H1 (cell line): ENCODE results near the gene SLC25A47. TPM values are rescaled to one million over a fixed set of nuclear protein-coding genes. Genes with fewer than 3 reads are reported as not detected.

ENCODE experiments used
- CTCF ChIA-PET: fragments of 300-600 bp; sonication (Branson Sonifier 250); formaldehyde crosslinking; loops from one replicate; lab custom pipeline; 2021; ENCODE audit not compliant: partially characterized antibody; lab: Charles Lee
- POLR2A ChIA-PET: fragments of 300-600 bp; sonication (Branson Sonifier 250); formaldehyde crosslinking; loops from one replicate; lab custom pipeline; 2021; ENCODE audit warnings: inconsistent platforms; ENCODE audit not compliant: partially characterized antibody; lab: Charles Lee
- DNase-seq, 2 experiments: peaks; one replicate each; pipeline versions ENCODE4 v3.0.0 to v3.0.0-alpha.2; 2010 to 2022; ENCODE audit warnings: low spot score in 2 of 2, low read depth in 1 of 2, mixed read lengths in 1 of 2
- FAIRE-seq: peaks from 2 replicates; lab custom pipeline; 2011; peaks lifted over from hg19 to GRCh38; lab: Jason Lieb, UNC
- H2AFZ ChIP-seq: 2 replicates; pipeline ENCODE4 v1.8.1; 2012; ENCODE audit warnings: low read length, inconsistent platforms
- H2AK5ac ChIP-seq: 2 replicates; pipeline ENCODE4 v1.6.1; 2013; ENCODE audit warnings: low read depth, low read length
- H2BK120ac ChIP-seq: replicated peaks from 2 replicates; pipeline ENCODE3; 2013; ENCODE audit warnings: low read depth, low read length, inconsistent platforms
- H2BK12ac ChIP-seq: 2 replicates; pipeline ENCODE4 v1.6.1; 2013; ENCODE audit warnings: low read depth, low read length
- H2BK15ac ChIP-seq: 2 replicates; pipeline ENCODE4 v1.6.1; 2013; ENCODE audit warnings: low read length
- H2BK20ac ChIP-seq: 2 replicates; pipeline ENCODE4 v1.6.1; 2013; ENCODE audit warnings: low read length
- H2BK5ac ChIP-seq: 2 replicates; pipeline ENCODE4 v1.6.1; 2013; ENCODE audit warnings: low read depth, low read length
- H3K14ac ChIP-seq: 2 replicates; pipeline ENCODE4 v1.6.1; 2013; ENCODE audit warnings: inconsistent platforms; ENCODE audit not compliant: insufficient read length
- H3K18ac ChIP-seq: 2 replicates; pipeline ENCODE4 v1.6.1; 2013; ENCODE audit warnings: low read length; ENCODE audit errors: extremely low read depth
- H3K23ac ChIP-seq: 2 replicates; pipeline ENCODE4 v1.6.1; 2013; ENCODE audit warnings: inconsistent platforms; ENCODE audit not compliant: insufficient read length
- H3K23me2 ChIP-seq: 2 replicates; pipeline ENCODE4 v1.6.1; 2013; ENCODE audit warnings: low read depth, low read length
- H3K27ac ChIP-seq: 2 replicates; pipeline ENCODE4 v1.6.1; 2011; ENCODE audit warnings: low read depth, low read length, inconsistent platforms
- H3K27me3 ChIP-seq, 4 experiments: replicated peaks in 1 of 4; 1 replicate in 1 of 4; 2 replicates in 3 of 4; pipeline versions ENCODE4 v1.6.1 to v1.8.1; 2011 to 2013; ENCODE audit warnings: low read length in 3 of 4, mild to moderate bottlenecking in 3 of 4, inconsistent platforms in 2 of 4, mixed read lengths in 2 of 4, moderate library complexity in 1 of 4; ENCODE audit not compliant: control insufficient read depth in 3 of 4, insufficient read depth in 3 of 4; ENCODE audit errors: extremely low read depth in 1 of 4
- H3K36me3 ChIP-seq, 4 experiments: 2 replicates each; pipeline versions ENCODE4 v1.6.1 to v1.8.1; 2011 to 2013; ENCODE audit warnings: mild to moderate bottlenecking in 4 of 4, low read length in 3 of 4, moderate library complexity in 2 of 4, control low read depth in 1 of 4, inconsistent platforms in 1 of 4; ENCODE audit not compliant: insufficient read depth in 4 of 4, control insufficient read depth in 2 of 4
- H3K4ac ChIP-seq: replicated peaks from 2 replicates; pipeline ENCODE3; 2013; ENCODE audit warnings: low read length, low read depth, mixed read lengths, inconsistent platforms; ENCODE audit not compliant: insufficient read length
- H3K4me1 ChIP-seq, 4 experiments: replicated peaks in 1 of 4; 1 replicate in 1 of 4; 2 replicates in 3 of 4; pipeline versions ENCODE4 v1.6.1 to v1.8.1; 2011 to 2013; ENCODE audit warnings: low read length in 3 of 4, inconsistent platforms in 2 of 4, mixed read lengths in 1 of 4; ENCODE audit not compliant: insufficient read depth in 4 of 4, control insufficient read depth in 3 of 4
- H3K4me2 ChIP-seq, 2 experiments: 2 replicates each; pipeline versions ENCODE4 v1.6.1 to v1.8.1; 2011 to 2013; ENCODE audit warnings: low read depth in 2 of 2, low read length in 2 of 2, control low read depth in 1 of 2, inconsistent platforms in 1 of 2, mild to moderate bottlenecking in 1 of 2; ENCODE audit not compliant: insufficient read depth in 1 of 2
- H3K4me3 ChIP-seq, 4 experiments: fragments of 200-600, 300-600 bp in 1 of 4; sonication (generic), shearing (Covaris generic), sonication (Bioruptor Twin) in 1 of 4; 2 replicates each; pipeline versions ENCODE4 v1.5.1 to v1.8.1; 2011 to 2016; ENCODE audit warnings: low read length in 4 of 4, low read depth in 3 of 4, control low read depth in 2 of 4, inconsistent platforms in 2 of 4, mild to moderate bottlenecking in 2 of 4, mixed read lengths in 1 of 4, moderate library complexity in 1 of 4; ENCODE audit not compliant: insufficient read depth in 2 of 4; ENCODE audit errors: extremely low read depth in 1 of 4
- H3K56ac ChIP-seq: replicated peaks from 2 replicates; pipeline ENCODE3; 2013; ENCODE audit warnings: low read depth, mild to moderate bottlenecking, mixed read lengths, low read length, inconsistent platforms; ENCODE audit not compliant: insufficient read length
- H3K79me1 ChIP-seq: 2 replicates; pipeline ENCODE4 v1.6.1; 2013; ENCODE audit warnings: low read depth, low read length, control low read depth
- H3K79me2 ChIP-seq, 2 experiments: 2 replicates each; pipeline versions ENCODE4 v1.6.1 to v1.8.1; 2012 to 2013; ENCODE audit warnings: low read length in 2 of 2, mild to moderate bottlenecking in 2 of 2, inconsistent platforms in 1 of 2; ENCODE audit not compliant: insufficient read depth in 2 of 2, control insufficient read depth in 1 of 2
- H3K9ac ChIP-seq, 4 experiments: replicated peaks in 1 of 4; 1 replicate in 1 of 4; 2 replicates in 3 of 4; pipeline versions ENCODE4 v1.6.1 to v1.8.1; 2011 to 2013; ENCODE audit warnings: low read depth in 3 of 4, low read length in 3 of 4, control low read depth in 2 of 4, mild to moderate bottlenecking in 2 of 4, moderate library complexity in 2 of 4, inconsistent platforms in 1 of 4; ENCODE audit errors: extremely low read depth in 1 of 4
- H3K9me3 ChIP-seq, 2 experiments: 2 replicates each; pipeline versions ENCODE4 v1.6.1 to v1.8.1; 2012 to 2013; ENCODE audit warnings: mild to moderate bottlenecking in 2 of 2, moderate library complexity in 2 of 2, control low read depth in 1 of 2, inconsistent platforms in 1 of 2, low read depth in 1 of 2, low read length in 1 of 2, mixed read lengths in 1 of 2; ENCODE audit not compliant: insufficient read depth in 2 of 2
- H4K20me1 ChIP-seq, 2 experiments: replicated peaks in 1 of 2; 2 replicates each; pipeline versions ENCODE3 to v1.8.1; 2011 to 2013; ENCODE audit warnings: inconsistent platforms in 2 of 2, low read length in 2 of 2, mild to moderate bottlenecking in 1 of 2; ENCODE audit not compliant: insufficient read depth in 2 of 2, control insufficient read depth in 1 of 2
- H4K5ac ChIP-seq: 2 replicates; pipeline ENCODE4 v1.6.1; 2013; ENCODE audit warnings: low read length, low read depth, mixed read lengths, inconsistent platforms; ENCODE audit not compliant: insufficient read length
- H4K8ac ChIP-seq: 2 replicates; pipeline ENCODE4 v1.8.0; 2013; ENCODE audit warnings: mild to moderate bottlenecking, moderate library complexity, low read length, inconsistent platforms; ENCODE audit not compliant: insufficient read depth; ENCODE audit errors: extremely low read depth
- H4K91ac ChIP-seq: replicated peaks from 2 replicates; pipeline ENCODE3; 2013; ENCODE audit warnings: low read length, mixed read lengths, inconsistent platforms; ENCODE audit not compliant: insufficient read length
- BACH1 ChIP-seq: IDR thresholded peaks from 2 replicates; pipeline ENCODE4 v1.6.1; 2012; ENCODE audit warnings: low read length, improper control_type of control experiment
- EGR1 ChIP-seq: IDR thresholded peaks from 2 replicates; pipeline ENCODE4 v1.6.1; 2011; ENCODE audit warnings: low read depth, low read length, borderline replicate concordance
- KDM5A ChIP-seq: fragments of 200-600 bp; IDR thresholded peaks from 2 replicates; pipeline ENCODE4 v1.7.1; 2012; ENCODE audit warnings: mild to moderate bottlenecking, low read length, inconsistent platforms, mixed read lengths
- NANOG ChIP-seq: IDR thresholded peaks from 2 replicates; pipeline ENCODE4 v1.6.1; 2011; ENCODE audit warnings: low read length, low read depth, mild to moderate bottlenecking, inconsistent platforms; ENCODE audit not compliant: insufficient read depth, poor library complexity, severe bottlenecking
- RNF2 ChIP-seq: fragments of 200-900, 300-1000 bp; sonication (generic); IDR thresholded peaks from 2 replicates; pipeline ENCODE4 v1.7.1; 2016; ENCODE audit warnings: borderline replicate concordance, low read depth, mild to moderate bottlenecking, antibody characterized with exemption, low read length; ENCODE audit not compliant: poor library complexity, severe bottlenecking; ENCODE audit errors: missing control alignments
- SAP30 ChIP-seq: fragments of 300-600 bp; sonication (generic); IDR thresholded peaks from 2 replicates; pipeline ENCODE4 v1.7.1; 2012; ENCODE audit warnings: low read length, moderate library complexity, mild to moderate bottlenecking, inconsistent platforms; ENCODE audit not compliant: insufficient read depth, insufficient replicate concordance
- SP4 ChIP-seq: IDR thresholded peaks from 2 replicates; pipeline ENCODE4 v1.6.1; 2012; ENCODE audit warnings: low read length, inconsistent platforms
- SUZ12 ChIP-seq: fragments of 200-600 bp; sonication (generic); IDR thresholded peaks from 2 replicates; pipeline ENCODE4 v1.6.1; 2012; ENCODE audit warnings: mild to moderate bottlenecking, inconsistent platforms, low read length, moderate library complexity, mixed read lengths
- TEAD4 ChIP-seq: IDR thresholded peaks from 2 replicates; pipeline ENCODE4 v1.6.1; 2012; ENCODE audit warnings: low read depth, low read length, inconsistent platforms, mixed read lengths
- WGBS, 2 experiments: shearing (Covaris generic) in 1 of 2; methylation state at CpG; one replicate each; pipeline versions ENCODE4 v1.1.6 to v1.1.7; 2013 to 2015; ENCODE audit warnings: low lambda C conversion rate in 2 of 2, mixed read lengths in 2 of 2, inconsistent platforms in 1 of 2, low coverage in 1 of 2, missing lambda C conversion rate in 1 of 2; ENCODE audit not compliant: insufficient replicate concordance in 2 of 2, insufficient coverage in 1 of 2, insufficient read length in 1 of 2; ENCODE audit errors: extremely low coverage in 1 of 2, missing lambda C conversion rate in 1 of 2; 5-methylcytosine and 5-hydroxymethylcytosine counted together
- polyA plus RNA-seq, 7 experiments: library from polyadenylated mRNA; depleted of rRNA in 3 of 7; stranded (reverse) in 5 of 7; unstranded in 2 of 7; fragments of >200 nt in 5 of 7; fragments of 200-250 nt in 2 of 7; gene quantifications; 1 replicate in 5 of 7; 2 replicates in 1 of 7; 4 replicates in 1 of 7; pipeline versions ENCODE4 v1.2.1 to v1.2.3, GENCODE V29; 2011 to 2013; ENCODE audit warnings: missing spikeins in 2 of 7, mixed read lengths in 2 of 7
- total RNA-seq: library from RNA; stranded (reverse); fragmentation: NEBNext Ultra II Directional; extraction: Animal tissue kit (Norgen Biotek cat#: 25700); gene quantifications from 2 replicates; pipeline ENCODE4 v1.2.1, GENCODE V29; 2021
- TF ChIP-seq, protein P1 (sequence below): IDR thresholded peaks from 2 replicates; pipeline ENCODE4 v1.6.1; 2012; ENCODE audit warnings: inconsistent platforms
- TF ChIP-seq, protein P2 (sequence below): IDR thresholded peaks from 2 replicates; pipeline ENCODE4 v1.6.1; 2012; ENCODE audit warnings: inconsistent platforms

The SLC25A47 gene
- total and polyA plus RNA-seq, 2 of the 8 experiments (the other 6 are each of a cell fraction or from before 2014, with no cell fraction given): not detected

DNA sequence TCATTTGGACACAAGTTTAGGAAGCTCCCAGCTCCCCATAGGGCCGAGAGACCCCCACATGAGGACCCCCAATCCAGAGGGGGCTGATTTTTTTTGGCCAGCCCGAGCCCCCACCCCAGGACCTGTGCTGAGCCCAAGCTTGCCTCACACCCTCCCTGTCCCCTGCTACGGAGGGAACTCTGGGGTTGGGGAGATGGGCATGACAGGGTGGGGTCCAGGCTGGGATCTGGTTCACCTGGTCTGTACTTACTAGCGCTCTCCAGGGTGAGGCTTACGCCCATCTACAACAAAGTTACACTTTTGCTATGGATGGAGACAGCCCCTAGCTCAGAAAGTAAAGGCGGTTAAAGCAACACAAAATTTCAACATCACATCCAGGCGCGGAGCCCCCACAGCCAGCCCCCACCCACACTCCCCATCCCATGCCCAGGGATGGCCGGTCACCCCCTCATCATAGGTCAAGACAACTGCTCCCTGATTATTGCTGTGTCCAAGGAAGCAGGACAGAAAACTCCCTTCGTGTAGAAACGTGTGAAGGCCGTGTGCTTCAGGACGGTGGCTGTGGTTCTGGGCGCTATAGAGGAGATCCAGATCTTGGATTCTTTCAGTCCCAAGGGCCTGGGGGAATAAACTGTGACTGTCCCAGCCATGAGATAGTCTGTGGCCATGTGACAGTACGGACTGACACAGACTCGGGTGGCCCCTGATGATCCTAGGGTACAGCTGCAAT is 27.6 kb upstream of the SLC25A47 start:
- no peak for DNase-seq
- H2BK20ac ChIP-seq: no peak overlapping the region
- TF ChIP-seq RNF2 (no peak), SP4 (no peak), EGR1 (no peak), BACH1 (no peak), KDM5A (no peak), TEAD4 (no peak), NANOG (no peak), SAP30 (no peak), SUZ12 (no peak)
- TF ChIP-seq, protein P1, sequence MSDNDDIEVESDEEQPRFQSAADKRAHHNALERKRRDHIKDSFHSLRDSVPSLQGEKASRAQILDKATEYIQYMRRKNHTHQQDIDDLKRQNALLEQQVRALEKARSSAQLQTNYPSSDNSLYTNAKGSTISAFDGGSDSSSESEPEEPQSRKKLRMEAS: no peak
- TF ChIP-seq, protein P2, sequence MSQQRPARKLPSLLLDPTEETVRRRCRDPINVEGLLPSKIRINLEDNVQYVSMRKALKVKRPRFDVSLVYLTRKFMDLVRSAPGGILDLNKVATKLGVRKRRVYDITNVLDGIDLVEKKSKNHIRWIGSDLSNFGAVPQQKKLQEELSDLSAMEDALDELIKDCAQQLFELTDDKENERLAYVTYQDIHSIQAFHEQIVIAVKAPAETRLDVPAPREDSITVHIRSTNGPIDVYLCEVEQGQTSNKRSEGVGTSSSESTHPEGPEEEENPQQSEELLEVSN: no peak

More for the DNA sequence above, 27.6 kb upstream of the SLC25A47 start:
- POLR2A ChIA-PET: interaction anchor here (0.6 to 16.0 kb wide), 6 partner anchors 5 to 81 kb away, joined by 3 to 200 read pairs (median 3); partner anchors contain the start of gene SLC25A29
- WGBS, 2 experiments: 91% methylated on average over 16 of the region's 16 CpGs; no CpG with 5 or more reads in 1 of the 2 experiments
- H3K27me3 ChIP-seq: no peaks in the 10 kb centered on the region
- H4K8ac ChIP-seq: no peak overlapping the region
- H3K9ac ChIP-seq: no peak overlapping the region
- H3K36me3 ChIP-seq: peaks cover 8 to 58% (median 25%) of the 10 kb centered on the region in 4 experiments; a peak in 7 of 8 replicates
- H4K5ac ChIP-seq: no peak overlapping the region
- peaks cover 6% of the 10 kb centered on the region; the same call in 1 of the 2 replicates for H3K79me1 ChIP-seq
- H3K4me1 ChIP-seq: no peaks in the 10 kb centered on the region; a peak in 1 of 7 replicates
- CTCF ChIA-PET: interaction anchor here (0.9 to 2.6 kb wide), 12 partner anchors 8 to 91 kb away, joined by 3 to 13 read pairs (median 4); no protein-coding TSS in a partner anchor
- H2BK12ac ChIP-seq: no peak overlapping the region
- H2BK120ac ChIP-seq: no peak overlapping the region
- no peak overlapping the region for H3K18ac ChIP-seq
- no peak overlapping the region for H2AFZ ChIP-seq
- H3K4ac ChIP-seq: no peak overlapping the region
- H2AK5ac ChIP-seq: no peak overlapping the region
- H3K79me2 ChIP-seq: peaks cover 0 to 22% of the 10 kb centered on the region in 2 experiments; a peak in 2 of 4 replicates
- no peaks in the 10 kb centered on the region for H3K9me3 ChIP-seq
- H2BK5ac ChIP-seq: no peak overlapping the region
- no peak overlapping the region for H3K4me2 ChIP-seq
- H3K23me2 ChIP-seq: no peaks in the 10 kb centered on the region
- H3K27ac ChIP-seq: no peak overlapping the region
- H2BK15ac ChIP-seq: no peak overlapping the region
- no peak overlapping the region for H3K4me3 ChIP-seq
- no peak for FAIRE-seq
- H3K56ac ChIP-seq: no peak overlapping the region
- peaks cover 20 to 53% of the 10 kb centered on the region in 2 experiments for H4K20me1 ChIP-seq
- no peak overlapping the region for H4K91ac ChIP-seq
- no peak overlapping the region for H3K14ac ChIP-seq
- no peak overlapping the region for H3K23ac ChIP-seq
